Measurements from ENCODE around the gene NTN1. TPM values are rescaled to one million over a fixed set of nuclear protein-coding genes. Genes with fewer than 3 reads are reported as not detected.
A peak's percentile ranks its signal among the peaks of the same experiment; 100 is the strongest.

Gene NTN1
- total RNA-seq, 4 donors from 2014 or later: 9.8 to 33.6 (median 17.6) TPM

DNA sequence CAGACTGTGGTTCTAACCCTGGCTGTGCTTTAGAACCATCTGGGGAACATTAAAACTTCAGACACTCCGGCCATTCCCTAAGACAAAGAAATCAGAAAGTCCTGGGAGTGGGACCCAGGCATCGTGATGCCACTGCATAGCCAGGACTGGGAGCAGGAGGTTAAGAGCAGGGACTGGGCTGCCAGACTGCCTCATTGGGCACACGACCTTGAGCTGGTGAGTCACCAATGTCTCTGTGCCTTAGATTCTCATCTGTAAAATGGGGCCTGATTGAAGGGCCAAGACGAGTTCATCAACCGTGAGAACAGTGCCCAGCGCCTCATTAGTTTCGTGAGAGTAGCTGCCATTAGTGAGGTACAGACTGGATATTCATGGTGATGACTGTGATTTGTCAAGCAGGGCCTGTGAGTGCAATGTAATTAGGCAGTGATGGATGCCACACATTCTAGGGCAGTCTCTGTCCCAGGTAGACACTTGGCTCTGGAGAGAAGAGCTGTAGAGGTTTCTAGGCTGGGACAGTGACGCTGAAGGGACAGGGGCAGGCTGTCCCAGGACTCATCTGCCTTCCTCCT is 196.8 kb downstream of the NTN1 start:
- intact Hi-C loops (cut with DNase I): no loop called here
- Histone ChIP-seq H3K36me3 (peaks cover 0 to 44% (median 5%) of the 10 kb centered on the region in 3 donors), H3K27ac (peak overlapping the region; percentile 76 to 90 (median 86)), H3K27me3 (no peaks in the 10 kb centered on the region), H3K9me3 (peaks cover 0 to 15% (median 5%) of the 10 kb centered on the region in 3 donors), H3K4me1 (peaks cover 8 to 29% (median 13%) of the 10 kb centered on the region in 3 donors), H3K4me3 (no peak overlapping the region)
- WGBS, 2 donors: 77 to 85% methylated on average over 5 to 8 of the region's 8 CpGs
- TF ChIP-seq, protein P1, sequence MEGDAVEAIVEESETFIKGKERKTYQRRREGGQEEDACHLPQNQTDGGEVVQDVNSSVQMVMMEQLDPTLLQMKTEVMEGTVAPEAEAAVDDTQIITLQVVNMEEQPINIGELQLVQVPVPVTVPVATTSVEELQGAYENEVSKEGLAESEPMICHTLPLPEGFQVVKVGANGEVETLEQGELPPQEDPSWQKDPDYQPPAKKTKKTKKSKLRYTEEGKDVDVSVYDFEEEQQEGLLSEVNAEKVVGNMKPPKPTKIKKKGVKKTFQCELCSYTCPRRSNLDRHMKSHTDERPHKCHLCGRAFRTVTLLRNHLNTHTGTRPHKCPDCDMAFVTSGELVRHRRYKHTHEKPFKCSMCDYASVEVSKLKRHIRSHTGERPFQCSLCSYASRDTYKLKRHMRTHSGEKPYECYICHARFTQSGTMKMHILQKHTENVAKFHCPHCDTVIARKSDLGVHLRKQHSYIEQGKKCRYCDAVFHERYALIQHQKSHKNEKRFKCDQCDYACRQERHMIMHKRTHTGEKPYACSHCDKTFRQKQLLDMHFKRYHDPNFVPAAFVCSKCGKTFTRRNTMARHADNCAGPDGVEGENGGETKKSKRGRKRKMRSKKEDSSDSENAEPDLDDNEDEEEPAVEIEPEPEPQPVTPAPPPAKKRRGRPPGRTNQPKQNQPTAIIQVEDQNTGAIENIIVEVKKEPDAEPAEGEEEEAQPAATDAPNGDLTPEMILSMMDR (IDR thresholded peaks at IDR 0.05): no peak
- no peak for TF ChIP-seq POLR2A (IDR thresholded peaks at IDR 0.05)
- no peak for DNase-seq

DNA sequence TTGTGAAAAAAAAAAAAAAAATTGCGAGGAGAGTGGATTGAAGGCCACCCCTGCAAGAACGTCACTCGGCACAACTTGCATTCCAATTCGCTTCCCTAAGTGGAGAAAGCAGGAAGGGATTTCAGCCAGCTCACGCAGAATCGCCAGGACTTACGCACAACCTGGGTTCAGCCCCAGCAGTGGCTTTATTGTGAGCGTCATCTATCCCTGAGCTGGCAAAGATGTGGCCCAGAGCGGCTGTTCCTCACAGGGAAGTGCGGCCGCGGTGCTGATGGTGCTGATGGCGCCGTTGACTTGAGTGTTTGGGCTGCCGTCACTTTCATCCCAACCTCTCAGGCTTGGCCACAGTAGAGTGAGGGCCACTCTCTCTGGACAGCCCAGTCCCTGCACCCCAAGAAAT is 197.6 kb downstream of the NTN1 start:
- DNase-seq: no peak
- H3K36me3 ChIP-seq: peaks cover 0 to 50% (median 5%) of the 10 kb centered on the region in 3 donors
- WGBS, 2 donors: 90 to 92% methylated on average over 8 to 12 of the region's 15 CpGs
- H3K4me1 ChIP-seq: peaks cover 8 to 29% (median 13%) of the 10 kb centered on the region in 3 donors
- H3K27me3 ChIP-seq: no peaks in the 10 kb centered on the region
- no peak overlapping the region for H3K4me3 ChIP-seq
- TF ChIP-seq, protein P1 (IDR thresholded peaks at IDR 0.05): no peak
- no peak for TF ChIP-seq POLR2A (IDR thresholded peaks at IDR 0.05)
- peak overlapping the region; percentile 16 to 90 (median 58) for H3K27ac ChIP-seq
- peaks cover 0 to 15% (median 5%) of the 10 kb centered on the region in 3 donors for H3K9me3 ChIP-seq
- intact Hi-C loops (cut with DNase I): no loop called here

DNA sequence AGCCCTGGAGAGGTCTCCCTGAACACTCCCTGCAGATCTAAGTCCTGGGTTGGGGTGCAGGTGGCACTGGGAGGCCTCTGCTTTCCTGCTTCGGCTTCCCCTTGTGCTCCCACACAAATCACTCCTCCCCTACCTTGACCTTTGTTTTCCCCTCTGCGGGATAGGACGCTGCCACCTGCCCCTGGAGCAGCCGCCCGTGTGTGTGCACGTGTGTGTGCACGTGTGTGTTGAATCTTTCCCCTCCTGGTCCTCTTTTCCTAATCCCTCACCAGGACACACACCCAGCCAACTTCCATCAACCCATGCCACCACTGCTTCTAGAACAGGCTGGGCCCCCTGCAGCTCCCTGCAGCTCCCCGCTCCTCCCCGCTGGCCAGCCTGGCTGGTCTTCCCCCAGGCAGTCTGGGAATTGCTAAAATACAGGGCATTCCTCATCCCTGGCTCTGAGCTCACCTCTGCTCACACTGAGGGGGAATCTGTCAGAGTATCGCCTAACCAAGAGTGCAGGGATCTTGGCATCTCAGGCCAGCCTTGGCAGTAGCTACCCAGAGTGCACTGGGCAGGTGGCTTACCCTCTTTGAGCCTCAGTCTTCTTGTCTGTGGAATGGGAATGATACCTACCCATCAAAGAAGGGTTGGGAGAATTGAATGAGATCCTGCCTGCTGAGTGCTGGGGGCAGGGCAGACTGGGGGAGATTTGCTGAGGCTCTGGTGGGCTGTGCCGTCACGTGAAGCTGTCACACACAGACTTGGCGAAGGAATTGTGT is 198.5 kb downstream of the NTN1 start:
- Histone ChIP-seq H3K27me3 (no peaks in the 10 kb centered on the region), H3K27ac (peak overlapping the region in 3 of 4 donors; percentile 21 to 35 (median 28)), H3K36me3 (peaks cover 0 to 55% (median 5%) of the 10 kb centered on the region in 3 donors), H3K9me3 (peaks cover 0 to 15% (median 5%) of the 10 kb centered on the region in 3 donors), H3K4me1 (peaks cover 8 to 34% (median 13%) of the 10 kb centered on the region in 3 donors), H3K4me3 (no peak overlapping the region)
- no peak for TF ChIP-seq POLR2A (IDR thresholded peaks at IDR 0.05)
- TF ChIP-seq, protein P1 (IDR thresholded peaks at IDR 0.05): no peak
- whole genome bisulfite sequencing, 2 donors: 90 to 92% methylated on average over 7 to 13 of the region's 13 CpGs
- no peak for DNase-seq
- intact Hi-C loops (cut with DNase I): no loop called here

DNA sequence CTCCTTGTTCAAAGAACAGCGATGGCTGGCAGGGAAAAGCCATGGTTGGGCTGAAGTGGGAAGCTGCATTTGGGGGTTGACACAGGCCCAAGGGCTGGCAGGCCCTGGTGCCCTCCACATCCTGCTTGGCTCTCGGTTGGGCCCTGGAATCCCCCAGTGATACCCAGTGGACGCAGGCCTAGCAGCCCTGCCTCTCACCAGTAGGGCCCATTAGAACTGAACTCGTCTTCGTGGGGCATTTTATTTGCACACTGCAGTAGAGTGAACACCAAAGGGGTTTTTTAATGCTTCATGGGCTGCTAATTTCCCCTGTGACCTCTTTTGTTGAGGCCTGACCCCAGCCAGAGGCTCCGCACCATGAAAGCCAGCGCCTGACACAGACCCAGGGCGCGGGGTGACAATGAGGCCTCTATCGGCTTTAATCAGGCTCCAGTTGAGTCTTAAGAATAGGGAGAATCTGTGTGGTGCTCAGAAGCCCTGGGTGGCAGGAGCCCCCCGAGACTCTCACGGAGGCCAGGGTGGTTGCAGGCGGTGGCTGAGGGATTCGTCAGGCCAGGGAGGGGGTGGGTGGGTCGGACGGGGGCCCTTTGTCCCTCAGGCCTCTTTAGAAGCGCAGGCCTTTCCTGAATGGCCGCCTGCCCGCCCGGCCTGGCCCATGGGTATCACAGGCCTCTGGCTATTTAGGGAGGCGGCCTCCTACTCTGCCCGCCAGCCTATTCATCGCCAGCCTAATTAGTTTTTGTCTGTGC is 199.3 kb downstream of the NTN1 start:
- WGBS, 2 donors: 81 to 87% methylated on average over 13 of the region's 23 CpGs
- intact Hi-C loops (cut with DNase I): no loop called here
- peak overlapping the region in 3 of 4 donors; percentile 21 to 35 (median 23) for H3K27ac ChIP-seq

DNA sequence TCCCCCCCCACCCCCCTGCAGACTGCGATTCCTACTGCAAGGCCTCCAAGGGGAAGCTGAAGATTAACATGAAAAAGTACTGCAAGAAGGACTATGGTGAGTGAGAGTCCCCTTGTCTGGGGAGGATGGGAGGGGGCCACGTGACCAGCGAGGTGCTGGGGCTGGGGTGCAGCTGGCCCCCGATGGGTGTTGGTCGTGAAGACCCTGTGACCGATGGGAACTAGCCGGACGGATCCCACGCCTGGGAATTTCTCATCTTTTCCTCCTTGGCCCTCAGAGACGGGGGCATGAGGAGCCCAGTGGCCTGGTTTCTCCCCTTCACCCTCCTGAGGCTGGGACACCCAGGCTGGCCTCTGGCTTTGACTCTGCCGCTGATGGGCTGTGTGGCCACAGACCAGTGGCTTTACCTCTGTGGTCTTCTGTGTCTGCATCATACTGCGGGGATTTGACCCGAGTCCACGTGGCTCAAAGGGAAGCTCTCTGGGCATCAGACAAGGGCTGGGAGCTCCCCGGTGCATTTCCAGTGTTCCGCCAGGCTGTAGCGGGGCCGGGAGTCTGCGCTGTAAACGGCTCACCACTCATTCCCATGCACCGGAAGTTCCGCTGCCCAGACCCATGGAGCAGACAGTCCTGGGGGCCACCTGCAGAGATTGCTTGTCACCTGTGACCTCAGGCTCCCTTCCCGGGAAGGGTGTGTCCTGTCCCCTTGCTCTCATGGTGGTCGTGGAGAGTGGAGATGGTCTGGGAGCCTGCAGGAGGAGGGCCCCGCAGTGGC is 200.0 kb downstream of the NTN1 start:
- intact Hi-C loops (cut with DNase I): no loop called here
- TF ChIP-seq, protein P1 (IDR thresholded peaks at IDR 0.05): no peak
- no peak for TF ChIP-seq POLR2A (IDR thresholded peaks at IDR 0.05)
- H3K27ac ChIP-seq: peak overlapping the region in 1 of 4 donors; percentile 35
- H3K9me3 ChIP-seq: peaks cover 0 to 2% (median 0%) of the 10 kb centered on the region in 3 donors
- peaks cover 8 to 43% (median 13%) of the 10 kb centered on the region in 3 donors for H3K4me1 ChIP-seq
- no peak overlapping the region for H3K4me3 ChIP-seq
- DNase-seq: no peak
- 83 to 87% methylated on average over 12 to 17 of the region's 25 CpGs for WGBS, 2 donors
- no peaks in the 10 kb centered on the region for H3K27me3 ChIP-seq
- H3K36me3 ChIP-seq: peaks cover 0 to 48% (median 5%) of the 10 kb centered on the region in 3 donors

More for the DNA sequence above, 199.3 kb downstream of the NTN1 start:
- H3K4me3 ChIP-seq: no peak overlapping the region
- DNase-seq: no peak
- H3K36me3 ChIP-seq: peaks cover 0 to 55% (median 5%) of the 10 kb centered on the region in 3 donors
- no peak for TF ChIP-seq POLR2A (IDR thresholded peaks at IDR 0.05)
- H3K9me3 ChIP-seq: peaks cover 0 to 10% (median 1%) of the 10 kb centered on the region in 3 donors
- no peaks in the 10 kb centered on the region for H3K27me3 ChIP-seq
- peaks cover 8 to 40% (median 13%) of the 10 kb centered on the region in 3 donors for H3K4me1 ChIP-seq
